ENCODE measurements around the gene SDC3. TPM values are rescaled to one million over a fixed set of nuclear protein-coding genes. Genes with fewer than 3 reads are reported as not detected.

The SDC3 gene
- total RNA-seq, 2 experiments from 2014 or later: 0.23 to 0.31 TPM

DNA sequence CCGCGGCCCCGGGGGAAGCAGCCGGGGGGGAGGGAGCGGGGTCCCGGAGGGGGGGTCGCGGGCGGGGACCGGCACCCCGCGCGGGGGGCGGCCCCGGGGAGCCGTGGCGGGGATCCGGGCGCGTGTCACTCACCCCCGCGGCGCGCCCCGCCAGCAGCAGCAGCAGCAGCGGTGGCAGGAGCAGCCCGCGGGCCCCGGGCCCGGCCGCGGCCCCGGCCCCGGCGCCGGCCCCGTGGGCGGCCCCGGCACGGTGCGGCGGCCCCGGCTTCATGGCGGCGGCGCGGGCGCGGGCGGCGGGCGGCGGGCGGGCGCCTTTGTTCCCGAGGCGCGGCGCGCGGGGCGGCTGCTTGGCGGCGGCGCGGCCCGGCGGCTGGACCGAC, 252 bp downstream of the SDC3 start:
- CTCF ChIA-PET: no interaction called here
- POLR2A ChIA-PET: no interaction called here

DNA sequence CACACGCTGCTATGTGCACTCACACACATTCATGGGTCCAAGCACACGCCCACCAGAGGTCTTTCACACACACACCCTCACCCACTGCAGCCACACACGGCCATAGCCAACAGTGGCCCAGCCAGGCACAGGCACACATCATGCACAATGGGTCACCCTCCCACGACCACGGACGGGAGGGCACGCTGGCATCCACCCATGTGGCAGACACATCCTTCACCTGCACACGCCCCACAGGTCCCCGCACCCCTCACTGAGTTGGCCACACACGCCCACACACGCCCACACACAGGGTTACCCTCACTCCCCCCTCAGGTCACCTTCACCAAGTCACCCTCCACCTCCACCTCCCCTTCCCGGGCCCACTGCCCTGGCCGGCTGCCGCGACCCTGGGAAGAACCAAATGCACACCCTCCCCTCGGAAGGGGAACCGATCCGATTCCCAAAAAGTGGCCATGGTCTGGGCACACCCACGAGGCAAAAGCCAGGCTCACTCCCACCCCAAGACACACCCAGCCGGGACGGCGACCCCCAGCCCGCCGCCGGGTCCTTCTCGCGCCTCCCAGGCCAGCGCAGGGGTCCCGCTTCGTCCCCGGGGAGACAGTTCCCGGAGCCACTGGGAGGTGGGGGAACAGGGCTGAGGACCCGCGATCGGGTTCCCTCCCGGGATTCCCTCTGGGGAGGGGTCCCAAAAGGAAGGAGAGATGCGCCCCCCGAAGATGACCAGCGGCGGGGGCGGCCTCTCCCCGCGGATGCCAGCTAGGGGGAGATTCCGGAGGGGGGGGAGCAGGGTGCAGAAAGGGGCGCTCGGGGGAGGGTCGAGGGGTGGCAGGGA, 860 bp downstream of the SDC3 start:
- ChIA-PET POLR2A (no interaction called here), CTCF (interaction anchor here (1.0 to 4.1 kb wide), 2 partner anchors 106 to 125 kb away, joined by 3 to 18 read pairs; no protein-coding TSS in a partner anchor)

DNA sequence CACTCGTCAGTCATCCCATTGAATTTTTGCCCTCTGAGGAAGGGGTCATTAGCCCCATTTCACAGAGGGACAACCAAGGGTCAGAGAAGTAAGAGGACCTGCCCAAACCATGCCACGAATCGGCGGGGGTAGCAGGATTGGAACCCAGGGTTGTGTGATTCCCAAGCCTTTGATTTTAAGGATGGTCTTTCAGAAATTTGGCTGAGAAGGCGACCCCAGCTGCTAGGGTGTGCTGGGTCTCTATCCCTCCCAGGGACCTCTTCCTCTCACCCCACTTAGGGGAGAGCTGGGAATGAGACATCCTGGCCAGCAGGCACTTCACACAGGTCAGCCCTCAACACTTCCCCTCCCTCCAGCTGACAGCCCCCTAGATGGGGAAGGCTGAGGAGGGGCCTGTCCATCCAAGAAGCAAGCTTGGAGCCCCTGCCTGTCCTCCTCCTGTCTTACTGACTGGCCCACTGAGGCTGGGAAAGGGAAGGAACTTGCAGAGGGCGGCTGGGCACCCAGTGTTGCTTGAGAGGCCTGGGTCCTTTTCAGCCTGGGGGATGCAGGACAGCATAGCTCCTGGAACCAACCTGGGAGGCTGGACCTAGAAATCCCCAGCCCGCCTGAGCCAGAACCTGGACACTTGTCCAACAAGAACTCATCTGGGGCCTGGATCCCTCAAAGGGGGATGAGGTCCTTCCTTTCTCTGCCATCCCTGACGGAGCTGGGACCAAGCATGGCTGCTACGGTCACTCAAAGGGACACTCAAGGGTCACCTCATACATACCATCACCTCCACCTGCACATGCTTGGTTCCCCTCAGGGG, 1.7 kb downstream of the SDC3 start:
- ChIA-PET CTCF (interaction anchor here (1.0 to 4.1 kb wide), 2 partner anchors 105 to 124 kb away, joined by 3 to 18 read pairs; no protein-coding TSS in a partner anchor), POLR2A (no interaction called here)

DNA sequence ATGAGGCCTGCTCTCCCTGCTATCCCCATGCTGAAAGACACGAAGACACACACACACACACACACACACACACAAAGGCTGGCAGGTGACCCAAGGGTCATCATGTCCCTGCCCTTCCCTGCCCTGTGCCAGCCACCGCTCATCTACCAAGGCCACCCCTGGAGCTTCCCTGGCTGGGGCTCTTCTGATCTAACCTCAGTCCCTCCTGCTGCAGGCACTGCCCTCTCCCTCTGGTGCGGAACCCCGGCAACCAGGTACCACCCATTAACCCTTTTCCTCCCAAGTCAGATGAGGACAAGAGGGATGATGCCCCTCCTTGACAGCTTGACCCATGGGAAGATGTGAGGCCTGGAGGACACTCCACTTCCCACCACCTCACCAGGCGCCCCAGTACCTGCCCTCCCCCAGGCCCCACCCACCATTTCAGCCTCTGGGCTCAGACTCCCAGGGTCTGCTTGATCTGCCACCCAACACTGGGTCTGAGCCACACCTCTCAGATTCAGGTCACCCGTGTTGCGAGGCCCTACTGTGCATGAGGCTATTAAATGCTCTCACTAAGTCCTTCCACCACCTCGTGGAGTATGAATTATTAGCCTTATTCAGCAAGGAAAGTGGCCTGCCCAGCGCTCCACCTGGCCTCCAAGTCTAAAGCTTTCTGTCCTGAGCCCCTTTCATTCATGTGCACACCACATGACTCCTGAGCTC, 2.5 kb downstream of the SDC3 start:
- ChIA-PET CTCF (interaction anchor here (1.5 to 4.1 kb wide), 2 partner anchors 104 to 187 kb away, joined by 4 to 18 read pairs; no protein-coding TSS in a partner anchor), POLR2A (no interaction called here)

DNA sequence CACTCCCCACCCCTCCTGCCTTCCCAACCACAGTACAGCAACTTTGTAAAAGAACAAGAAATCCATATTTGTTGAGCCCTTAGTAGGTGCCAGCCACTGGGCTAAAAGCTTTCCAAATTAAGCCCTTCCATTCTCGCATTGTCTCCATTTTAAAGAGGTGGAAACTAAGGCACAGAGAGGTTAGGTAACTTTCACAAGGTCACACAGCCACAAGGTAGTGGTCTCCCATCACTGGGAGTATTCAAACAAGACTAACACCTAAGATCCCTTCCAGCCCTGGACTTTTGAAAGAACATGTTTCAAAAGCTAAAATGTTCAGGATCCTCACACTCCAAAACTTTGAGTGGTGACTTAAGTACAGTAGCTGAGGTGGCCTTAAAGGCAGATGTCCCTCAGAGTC, 3.2 kb downstream of the SDC3 start:
- ChIA-PET CTCF (interaction anchor here (1.4 to 4.1 kb wide), 3 partner anchors 14 to 186 kb away, joined by 3 to 18 read pairs (median 4); no protein-coding TSS in a partner anchor), POLR2A (no interaction called here)

DNA sequence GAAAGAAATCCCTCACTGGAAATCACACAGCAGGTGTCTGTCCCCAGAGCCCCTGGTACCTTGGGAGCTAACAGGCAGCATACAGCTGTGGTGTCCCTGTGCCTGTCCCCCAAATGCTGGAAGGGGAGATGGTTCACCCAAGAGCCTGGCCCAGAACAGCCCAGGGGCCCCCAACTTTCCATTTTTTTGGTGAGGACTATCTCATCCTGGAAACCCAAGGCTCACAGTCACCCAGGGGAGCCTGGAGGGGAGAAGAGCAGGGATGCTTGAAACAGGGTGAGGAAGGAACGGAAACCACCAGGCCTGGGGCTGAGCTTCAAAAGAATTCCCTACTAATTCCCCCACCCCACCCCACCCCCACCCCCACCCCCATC, 3.6 kb downstream of the SDC3 start:
- ChIA-PET CTCF (interaction anchor here (0.8 to 4.1 kb wide), 6 partner anchors 15 to 186 kb away, joined by 3 to 18 read pairs (median 4); no protein-coding TSS in a partner anchor), POLR2A (no interaction called here)

DNA sequence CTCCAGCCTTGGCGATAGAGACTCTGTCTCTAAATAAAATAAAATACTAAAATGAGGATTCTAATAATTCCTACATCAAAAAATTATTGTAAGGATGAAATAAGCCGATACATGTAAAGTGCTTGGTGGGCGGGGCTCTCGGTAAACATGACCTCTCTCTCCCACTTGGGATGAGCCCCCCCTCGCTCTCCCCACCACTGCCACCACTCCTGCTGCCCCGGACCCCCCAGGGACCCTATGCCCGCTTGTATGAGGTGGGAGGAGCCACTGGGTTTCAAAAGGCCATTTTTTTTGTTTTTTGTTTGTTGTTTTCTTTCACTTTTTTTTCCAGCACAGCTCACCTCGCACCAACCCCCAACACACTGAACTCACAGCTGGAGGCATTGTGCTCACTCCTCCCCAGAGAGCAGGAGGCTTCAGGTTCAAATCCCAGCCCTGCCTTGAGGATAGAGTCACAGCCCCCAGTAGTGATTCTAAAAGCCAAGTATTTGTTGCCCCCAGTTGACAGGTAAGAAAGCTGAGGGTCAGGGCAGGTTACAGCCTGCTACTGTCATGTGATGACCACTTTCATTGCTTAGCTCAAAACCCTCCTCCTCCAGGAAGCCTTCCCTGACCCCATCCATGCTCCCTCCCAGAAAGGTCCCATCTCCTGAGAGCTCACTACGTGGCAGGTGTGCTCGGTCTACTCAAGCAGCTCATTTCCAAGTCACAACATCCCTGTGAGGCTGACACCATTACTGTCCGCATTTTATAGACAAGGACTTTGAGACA, 4.2 kb downstream of the SDC3 start:
- POLR2A ChIA-PET: no interaction called here
- CTCF ChIA-PET: interaction anchor here (0.8 to 4.1 kb wide), 5 partner anchors 15 to 124 kb away, joined by 3 to 18 read pairs (median 3); no protein-coding TSS in a partner anchor

DNA sequence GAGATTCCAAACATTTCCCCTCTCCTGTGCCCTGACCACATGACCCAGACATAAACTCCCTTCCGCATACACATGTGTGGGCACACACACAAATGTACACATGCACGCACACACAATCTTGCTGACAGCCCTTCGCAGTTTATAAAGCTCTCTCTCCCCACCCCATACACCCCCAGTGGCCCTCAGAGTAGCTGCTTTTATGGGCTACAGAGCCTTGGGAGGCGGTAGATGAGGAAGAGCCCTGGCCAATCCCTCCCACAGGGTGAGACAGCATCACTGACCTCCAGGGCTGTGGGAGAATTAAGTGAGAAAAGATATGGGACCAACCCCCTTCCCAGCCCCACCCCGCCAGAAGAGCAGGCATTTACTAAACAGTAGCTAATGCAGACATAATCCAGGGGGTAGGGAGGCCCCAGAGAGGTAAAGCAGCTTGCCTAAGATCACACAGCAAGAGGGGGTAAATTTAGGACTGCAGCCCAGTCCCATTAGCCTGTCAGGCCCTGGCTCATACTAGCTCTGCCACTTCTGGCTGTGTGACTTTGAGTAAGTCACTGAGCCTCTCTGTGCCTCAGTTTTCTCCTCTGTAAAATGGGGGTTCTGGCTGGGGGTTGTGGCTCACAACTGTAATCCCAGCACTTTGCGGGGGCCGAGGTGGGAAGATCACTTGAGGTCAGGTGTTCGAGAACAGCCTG, 5.1 kb downstream of the SDC3 start:
- ChIA-PET CTCF (interaction anchor here (0.6 to 4.1 kb wide), 4 partner anchors 102 to 124 kb away, joined by 3 to 18 read pairs (median 4); no protein-coding TSS in a partner anchor), POLR2A (no interaction called here)

DNA sequence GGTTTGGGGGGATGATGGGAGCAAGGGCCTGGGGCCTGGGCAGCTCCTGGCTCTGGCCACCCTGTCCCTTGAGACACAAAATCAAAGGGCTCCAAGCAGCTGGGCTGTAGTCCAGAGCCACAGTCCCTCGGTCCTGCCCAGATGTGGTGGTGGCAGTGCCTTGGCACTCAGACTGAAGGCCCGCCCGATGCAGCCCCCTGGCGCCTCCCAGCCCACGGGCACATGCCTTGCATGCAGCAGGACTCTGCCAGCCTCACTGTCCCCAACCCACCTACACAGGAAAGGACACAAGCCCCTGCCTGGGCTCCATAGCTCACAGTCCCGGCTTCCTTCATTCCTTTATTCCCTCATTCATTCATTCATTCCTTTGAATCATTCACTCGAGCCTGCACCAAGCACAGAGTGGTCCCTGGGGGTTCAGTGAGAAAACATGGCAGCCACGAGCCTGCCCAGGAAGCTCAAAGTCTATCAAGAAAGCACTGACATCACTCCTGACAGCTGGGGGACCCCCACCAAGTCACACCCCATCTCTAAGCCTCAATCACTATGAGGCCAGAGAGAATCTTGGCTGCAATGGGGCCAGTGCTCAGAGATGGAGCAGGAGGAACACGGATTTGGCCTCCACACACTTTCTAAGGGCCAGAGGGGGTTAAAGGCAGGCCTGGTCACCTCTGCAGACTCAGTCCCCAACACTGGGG, 5.8 kb downstream of the SDC3 start:
- POLR2A ChIA-PET: no interaction called here
- CTCF ChIA-PET: interaction anchor here (0.6 to 2.0 kb wide), 2 partner anchors 120 to 123 kb away, joined by 3 to 5 read pairs; no protein-coding TSS in a partner anchor

DNA sequence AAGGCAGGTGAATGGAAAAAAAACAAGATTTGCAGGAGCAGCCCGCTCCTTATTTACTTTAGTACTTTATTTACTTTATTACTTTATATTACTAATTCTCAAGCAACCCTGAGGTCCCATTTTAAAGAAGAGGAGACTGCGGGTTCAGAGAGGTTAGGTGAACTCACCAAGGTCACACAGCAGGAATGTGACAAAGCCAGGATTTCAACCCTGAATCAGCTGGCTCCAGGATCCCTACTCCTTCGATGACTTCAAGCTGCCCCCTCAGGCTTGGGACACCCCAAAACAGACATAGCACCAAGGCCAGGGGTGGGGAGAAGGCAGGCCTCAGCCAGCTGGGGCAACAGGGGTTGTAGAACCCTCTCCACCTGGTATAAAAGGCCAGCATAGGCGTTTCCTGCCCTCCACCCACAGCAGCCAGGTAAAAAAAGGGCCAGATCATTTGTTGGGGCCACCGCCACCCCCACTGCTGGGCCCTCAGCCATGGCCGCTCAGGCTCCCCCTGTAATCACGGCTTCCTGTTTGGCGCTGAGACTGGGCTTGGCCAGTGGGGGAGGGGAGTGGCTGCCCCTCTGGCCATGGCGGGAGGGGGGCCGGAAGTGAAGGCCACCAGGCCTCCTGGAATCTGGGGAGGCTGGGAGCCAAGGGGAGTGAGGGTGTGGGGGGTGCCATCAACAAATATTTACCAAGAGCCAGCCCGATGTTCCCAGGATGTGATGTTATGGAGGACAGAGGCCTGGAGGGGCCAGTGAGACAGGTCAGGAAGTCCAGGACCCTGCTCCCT, 6.6 kb downstream of the SDC3 start:
- CTCF ChIA-PET: no interaction called here

DNA sequence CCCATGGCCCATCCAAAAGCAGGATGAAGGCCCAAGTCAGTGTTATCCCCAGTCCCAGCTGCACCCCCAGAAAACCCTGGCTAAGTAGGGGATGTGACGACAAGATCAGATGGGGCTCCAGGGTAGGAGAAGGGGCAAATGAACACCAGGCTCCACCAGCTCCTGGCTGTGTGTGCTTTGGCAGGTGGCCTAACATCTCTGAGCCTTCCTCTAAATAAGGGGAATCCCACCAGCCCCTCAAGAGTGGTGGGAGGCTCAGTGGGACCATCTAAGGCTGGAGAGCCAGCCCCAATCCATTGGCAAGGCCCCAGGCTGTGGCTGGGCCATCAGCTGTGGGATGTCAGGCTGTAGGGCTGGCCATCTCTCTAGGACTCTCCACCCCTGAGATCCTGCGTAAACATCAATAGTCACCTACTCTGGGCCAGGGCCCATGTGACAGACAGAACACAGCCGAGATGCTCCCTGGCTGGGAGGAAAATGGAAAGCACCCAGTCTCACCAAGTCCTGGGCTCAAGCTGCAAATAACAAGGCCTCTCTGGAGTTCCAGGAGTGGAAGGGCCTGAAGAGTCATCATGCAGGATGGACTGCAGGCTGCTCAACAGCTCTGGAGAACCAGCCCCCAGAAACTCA, 7.5 kb downstream of the SDC3 start:
- POLR2A ChIA-PET: no interaction called here
- CTCF ChIA-PET: no interaction called here

More for the DNA sequence above, 6.6 kb downstream of the SDC3 start:
- POLR2A ChIA-PET: no interaction called here

DNA sequence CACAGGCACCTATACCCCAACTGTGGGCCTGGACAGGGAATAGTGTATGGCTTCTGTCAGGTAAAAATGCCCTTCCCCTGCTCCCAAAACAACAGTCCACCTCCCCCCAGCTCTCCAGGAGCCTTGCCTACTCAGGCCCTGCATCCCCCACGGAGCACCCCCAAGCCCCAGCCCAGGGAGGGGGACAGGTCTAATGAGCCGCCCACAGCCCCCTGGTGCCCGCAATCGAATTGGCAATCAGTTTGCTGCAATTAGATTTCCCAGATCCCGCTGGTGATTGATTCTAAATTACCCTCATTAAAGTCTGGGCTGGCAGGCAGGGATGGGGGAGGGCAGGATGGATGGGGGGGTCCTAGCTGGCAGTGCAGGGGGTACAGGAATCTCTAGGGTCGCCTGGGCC, 8.1 kb downstream of the SDC3 start:
- POLR2A ChIA-PET: no interaction called here
- CTCF ChIA-PET: no interaction called here

DNA sequence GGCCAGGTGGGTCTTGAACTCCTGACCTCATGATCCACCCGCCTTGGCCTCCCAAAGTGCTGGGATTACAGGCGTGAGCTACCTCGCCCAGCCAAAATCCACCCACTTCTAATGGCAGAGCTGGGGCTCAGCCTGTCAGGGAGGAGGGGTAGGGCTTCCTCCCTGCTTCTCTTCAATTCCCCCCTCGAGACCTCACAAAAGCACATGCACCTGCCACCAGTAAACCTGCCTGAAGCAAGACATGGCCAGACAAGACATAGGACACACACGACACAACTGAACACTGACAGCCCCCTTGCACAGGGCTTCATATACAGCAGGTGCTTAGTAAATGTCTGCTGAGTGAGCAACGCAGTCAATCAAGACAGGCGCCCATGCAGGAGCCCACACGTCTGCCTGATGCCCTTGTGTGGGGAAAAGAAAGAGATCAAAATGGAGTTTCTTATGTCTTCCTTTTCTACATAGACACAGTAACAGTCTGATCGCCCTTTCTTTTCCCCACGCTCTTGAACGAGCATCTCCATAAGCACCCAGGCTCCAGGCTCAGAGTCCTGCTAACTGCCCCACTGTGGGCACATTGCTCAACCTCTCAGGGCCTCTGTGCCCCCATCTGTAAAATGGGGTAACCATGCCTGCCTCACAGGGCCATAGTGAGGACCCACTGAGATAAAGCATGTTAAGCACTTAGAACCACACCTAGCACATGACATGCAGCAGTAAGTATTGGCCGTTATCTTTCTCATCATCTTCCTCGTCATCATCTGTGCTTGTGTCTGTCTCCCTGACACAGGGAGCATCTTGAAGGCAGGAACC, 8.8 kb downstream of the SDC3 start:
- POLR2A ChIA-PET: no interaction called here
- CTCF ChIA-PET: no interaction called here

DNA sequence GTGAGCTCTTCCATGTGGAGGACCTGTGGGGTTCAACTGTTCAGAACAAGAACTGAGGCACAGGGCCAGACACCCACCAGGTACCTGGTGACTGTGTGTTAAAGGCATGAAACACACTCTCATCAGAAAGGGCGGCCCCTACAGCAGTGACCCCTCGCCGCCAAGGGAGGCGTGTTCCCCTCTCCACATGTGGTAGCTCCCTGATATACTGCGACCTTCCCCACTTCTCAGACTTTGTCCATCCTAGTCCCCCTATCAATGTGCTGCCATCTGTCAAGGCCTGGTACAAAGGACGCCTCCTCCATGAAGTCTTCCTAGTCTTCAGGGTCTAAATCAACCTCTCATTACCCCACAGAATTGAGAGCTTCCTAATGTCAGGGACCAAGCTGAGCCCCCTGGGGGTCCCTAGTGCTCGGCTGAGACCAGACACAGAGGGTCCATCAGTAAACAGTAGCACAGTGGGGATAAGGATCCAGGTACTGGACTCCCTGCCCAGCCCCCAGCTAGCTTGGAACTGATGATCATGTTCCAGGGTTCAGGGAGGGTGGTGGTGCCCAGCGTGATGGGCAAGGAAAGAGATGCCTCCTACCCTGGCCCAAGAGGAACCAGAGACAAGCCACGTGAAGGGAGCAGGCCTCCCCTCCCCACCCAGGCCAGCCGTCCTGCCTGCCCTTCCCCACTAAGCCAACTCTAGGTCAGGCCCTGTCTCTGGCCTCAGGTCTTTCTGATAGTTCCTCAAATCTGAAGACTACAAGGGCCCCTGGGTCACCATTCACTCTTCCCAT, 10.3 kb downstream of the SDC3 start:
- ChIA-PET POLR2A (no interaction called here), CTCF (interaction anchor here (0.6 to 0.8 kb wide), 2 partner anchors 13 to 154 kb away, joined by 3 to 4 read pairs; no protein-coding TSS in a partner anchor)

DNA sequence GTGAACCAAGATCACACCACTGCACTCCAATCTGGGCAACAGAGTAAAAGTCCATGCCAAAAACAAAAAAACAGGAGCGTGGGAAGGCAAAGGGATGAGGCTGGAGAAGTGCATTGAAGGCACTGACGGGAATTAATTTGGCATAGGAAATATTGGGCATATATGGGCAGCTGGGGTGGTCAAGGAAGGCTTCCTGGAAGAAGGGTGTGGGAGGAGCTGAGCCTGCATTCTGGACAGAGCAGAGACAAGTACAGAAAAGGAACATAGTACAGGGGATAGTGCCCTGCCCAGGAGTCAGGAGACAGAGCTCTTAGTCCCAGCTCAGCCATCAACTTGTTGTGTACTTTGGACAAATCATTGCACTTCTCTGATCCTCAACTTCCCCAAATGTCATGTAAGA, 11.7 kb downstream of the SDC3 start:
- POLR2A ChIA-PET: no interaction called here

More for the DNA sequence above, 11.7 kb downstream of the SDC3 start:
- CTCF ChIA-PET: interaction anchor here (1.2 kb wide), 1 partner anchor 95 kb away, joined by 3 read pairs; no protein-coding TSS in a partner anchor

All from activated CD8-positive, alpha-beta memory T cell treated with anti-CD3 and anti-CD28 coated beads for 36 hours (primary cell).